OCI-LY3 (cell line): ENCODE data around the gene KRT27.

Experiments used
- H2AFZ ChIP-seq: fragments of 200-600, 300-600 bp; shearing (Covaris generic); 2 replicates; pipeline ENCODE4 v1.6.0; 2014; ENCODE audit warnings: antibody characterized with exemption, low read depth, low read length
- H3K27ac ChIP-seq: fragments of 200-600, 300-600 bp; sonication (generic); 2 replicates; pipeline ENCODE4 v1.5.1; 2014; ENCODE audit warnings: mild to moderate bottlenecking, low read length, moderate library complexity, mixed read lengths
- H3K27me3 ChIP-seq: fragments of 200-600, 300-600 bp; sonication (generic); 2 replicates; pipeline ENCODE4 v1.6.1; 2014; ENCODE audit warnings: low read depth, low read length, mixed read lengths
- H3K36me3 ChIP-seq: fragments of 200-600, 300-600 bp; sonication (generic); replicated peaks from 2 replicates; pipeline ENCODE3; 2014; ENCODE audit warnings: low read depth, low read length, mixed read lengths
- H3K4me1 ChIP-seq: fragments of 300-600, 200-600 bp; sonication (generic); 2 replicates; pipeline ENCODE4 v1.6.1; 2014; ENCODE audit warnings: low read length, mixed read lengths
- H3K4me2 ChIP-seq: fragments of 200-600, 300-600 bp; sonication (generic); 2 replicates; pipeline ENCODE4 v1.6.1; 2014; ENCODE audit warnings: low read length, mixed read lengths
- H3K4me3 ChIP-seq: fragments of 300-600, 200-600 bp; sonication (generic); 2 replicates; pipeline ENCODE4 v1.5.1; 2014; ENCODE audit warnings: antibody characterized with exemption, mild to moderate bottlenecking, low read length, moderate library complexity
- H3K79me2 ChIP-seq: fragments of 300-600, 200-600 bp; shearing (Covaris generic); 2 replicates; pipeline ENCODE4 v1.6.1; 2014; ENCODE audit warnings: mild to moderate bottlenecking, low read length, mixed read lengths
- H3K9ac ChIP-seq: fragments of 300-600, 200-600 bp; shearing (Covaris generic); 2 replicates; pipeline ENCODE4 v1.6.0; 2014; ENCODE audit warnings: mild to moderate bottlenecking, low read length, moderate library complexity
- H3K9me3 ChIP-seq: fragments of 200-600, 300-600 bp; shearing (Covaris generic); 2 replicates; pipeline ENCODE4 v1.6.1; 2014; ENCODE audit warnings: low read length, mixed read lengths; ENCODE audit not compliant: insufficient read depth
- H4K20me1 ChIP-seq: fragments of 200-600, 300-600 bp; sonication (generic); 2 replicates; pipeline ENCODE4 v1.6.1; 2016; ENCODE audit warnings: low read length, mixed read lengths; ENCODE audit not compliant: insufficient read depth
- CTCF ChIP-seq: fragments of 200-600, 300-600 bp; sonication (generic); IDR thresholded peaks from 2 replicates; pipeline ENCODE4 v1.5.1; 2014; ENCODE audit warnings: antibody characterized with exemption, low read length, low read depth
- EZH2phosphoT487 ChIP-seq: fragments of 200-600 bp; shearing (Covaris generic); IDR thresholded peaks from 2 replicates; pipeline ENCODE4 v1.6.1; 2018; ENCODE audit warnings: antibody characterized with exemption, mixed run types, low read depth

KRT27 gene

DNA sequence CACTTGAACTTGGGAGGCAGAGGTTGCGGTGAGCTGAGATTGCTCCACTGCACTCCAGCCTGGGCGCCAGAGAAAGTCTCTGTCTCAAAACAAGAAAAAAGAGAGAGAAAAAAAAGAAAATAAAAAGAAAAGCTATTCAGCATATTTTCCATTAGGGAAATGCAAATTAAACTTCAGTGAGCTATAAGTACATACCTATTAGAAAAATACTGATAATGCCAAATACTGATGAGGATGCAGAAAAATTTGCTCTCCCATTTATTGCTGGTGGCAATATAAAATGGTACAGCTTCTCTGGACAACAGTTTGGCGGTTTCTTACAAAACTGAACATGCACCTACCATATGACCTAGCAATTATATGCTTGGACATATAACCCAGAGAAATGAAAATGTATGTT lies 30.3 kb upstream of the KRT27 start:
- H3K4me1 ChIP-seq, result no peaks in the 10 kb centered on the region
- TF ChIP-seq EZH2phosphoT487, result no peak
- TF ChIP-seq CTCF, result no peak
- peaks cover 4% of the 10 kb centered on the region for H3K79me2 ChIP-seq
- H3K27ac ChIP-seq, result no peak overlapping the region
- H3K27me3 ChIP-seq, result peaks cover 28% of the 10 kb centered on the region
- H3K9ac ChIP-seq, result no peak overlapping the region
- H3K36me3 ChIP-seq, result peaks cover 11% of the 10 kb centered on the region
- no peaks in the 10 kb centered on the region for H3K9me3 ChIP-seq
- H4K20me1 ChIP-seq, result no peaks in the 10 kb centered on the region
- no peak overlapping the region for H2AFZ ChIP-seq
- H3K4me2 ChIP-seq, result no peak overlapping the region
- H3K4me3 ChIP-seq, result no peak overlapping the region

GRCh38 chr17:40810494-40810893 lies 28.1 kb upstream of the KRT27 start:
- TF ChIP-seq EZH2phosphoT487, result no peak
- TF ChIP-seq CTCF, result no peak

DNA sequence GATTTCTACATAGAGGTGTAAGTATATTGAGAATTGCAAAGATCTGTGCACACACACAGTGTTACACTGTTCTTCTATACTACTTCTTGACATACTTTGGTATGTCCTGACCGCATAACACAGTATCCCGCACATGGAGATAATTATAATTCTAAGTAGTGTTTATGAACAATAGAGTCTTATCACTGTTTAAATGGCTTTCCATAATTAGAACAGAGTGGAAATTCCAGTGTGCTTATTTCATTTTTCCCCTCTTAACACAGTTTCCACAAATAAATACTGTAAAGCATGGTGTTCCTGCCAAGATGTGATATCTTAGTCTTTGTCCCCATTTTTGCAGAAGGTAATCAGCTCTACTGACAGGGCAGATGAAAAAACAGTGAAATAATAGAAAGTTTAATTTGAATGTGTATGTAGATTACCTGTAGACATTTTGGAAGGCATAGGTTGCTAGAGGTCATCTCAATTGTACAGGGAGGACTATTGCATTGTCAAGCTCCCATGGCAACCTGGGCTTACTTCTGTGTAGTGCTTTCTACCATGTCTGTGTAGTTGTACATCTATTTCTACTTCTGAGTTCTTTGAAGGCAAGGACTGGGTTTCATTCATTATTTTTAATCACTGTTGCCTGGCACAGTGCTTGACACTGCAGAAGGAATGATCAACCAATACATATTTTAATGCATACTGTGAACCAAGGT lies 27.5 kb upstream of the KRT27 start:
- Histone ChIP-seq H3K4me3 (no peak overlapping the region), H3K9me3 (no peaks in the 10 kb centered on the region), H4K20me1 (no peaks in the 10 kb centered on the region), H3K4me2 (no peak overlapping the region), H3K4me1 (no peaks in the 10 kb centered on the region), H3K79me2 (no peaks in the 10 kb centered on the region), H3K9ac (no peak overlapping the region), H3K36me3 (no peaks in the 10 kb centered on the region), H2AFZ (no peak overlapping the region), H3K27ac (no peak overlapping the region), H3K27me3 (peaks cover 49% of the 10 kb centered on the region)
- no peak for TF ChIP-seq EZH2phosphoT487
- TF ChIP-seq CTCF, result no peak

More at GRCh38 chr17:40810494-40810893, 28.1 kb upstream of the KRT27 start:
- no peak overlapping the region for H3K4me3 ChIP-seq
- no peaks in the 10 kb centered on the region for H4K20me1 ChIP-seq
- H3K36me3 ChIP-seq, result no peaks in the 10 kb centered on the region
- H2AFZ ChIP-seq, result no peak overlapping the region
- H3K9ac ChIP-seq, result no peak overlapping the region
- no peaks in the 10 kb centered on the region for H3K4me1 ChIP-seq
- H3K9me3 ChIP-seq, result no peaks in the 10 kb centered on the region
- peaks cover 43% of the 10 kb centered on the region for H3K27me3 ChIP-seq
- H3K4me2 ChIP-seq, result no peak overlapping the region
- H3K27ac ChIP-seq, result no peak overlapping the region
- H3K79me2 ChIP-seq, result no peaks in the 10 kb centered on the region

DNA sequence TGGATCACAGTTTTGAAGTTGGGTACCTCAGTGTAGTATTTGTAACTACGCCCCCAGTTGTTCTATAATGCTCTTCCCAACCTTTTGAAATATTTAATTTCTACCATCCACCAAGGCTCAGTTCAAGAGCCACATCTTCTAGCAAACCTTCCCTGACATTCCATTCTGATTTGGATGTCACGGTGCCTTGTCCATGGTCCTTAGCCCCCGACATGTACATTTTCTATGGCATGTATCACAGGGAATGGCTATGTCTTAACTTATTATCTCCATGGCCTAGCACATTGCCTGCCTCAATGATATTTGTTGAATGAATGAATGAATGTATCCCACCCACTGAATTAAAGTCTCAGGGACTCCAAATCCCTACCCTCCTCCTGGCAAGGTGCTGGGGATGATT lies 23.8 kb upstream of the KRT27 start:
- Histone ChIP-seq H3K27ac (no peak overlapping the region), H3K27me3 (peaks cover 53% of the 10 kb centered on the region), H3K4me3 (no peak overlapping the region), H3K4me1 (peaks cover 4% of the 10 kb centered on the region), H3K9me3 (no peaks in the 10 kb centered on the region), H3K79me2 (no peaks in the 10 kb centered on the region), H3K9ac (no peak overlapping the region), H3K36me3 (no peaks in the 10 kb centered on the region), H2AFZ (no peak overlapping the region), H4K20me1 (no peaks in the 10 kb centered on the region), H3K4me2 (no peak overlapping the region)
- no peak for TF ChIP-seq CTCF
- TF ChIP-seq EZH2phosphoT487, result no peak
